Stimulated activated effector memory CD8-positive, alpha-beta T cell treated with anti-CD3 and anti-CD28 coated beads, Interleukin-12 subunit alpha, Interleukin-12 subunit beta, amount 100 ng/mL, for 72 hours (primary cell): Measurements from ENCODE around the gene ATP2C2.
"Not testable (repeated sequence)": the region's sequence is repeated elsewhere in the genome, so short reads cannot be mapped to it uniquely, and the experiment has no call there.

ENCODE experiments used
- ATAC-seq: fragments of 150-1000 bp; cut with Tn5 transposase; 2 replicates; pipeline ENCODE4 v1.10.0; 2021
- DNase-seq, 2 donors: peaks; one replicate each; pipeline ENCODE4 v3.0.0; 2021 to 2022; ENCODE audit warnings: low spot score in 2 of 2
- H3K27ac Mint-ChIP-seq: one replicate; pipeline ENCODE4 v1.8.0; 2022; ENCODE audit warnings: mild to moderate bottlenecking, mixed read lengths
- H3K36me3 Mint-ChIP-seq: one replicate; pipeline ENCODE4 v1.8.0; 2022; ENCODE audit warnings: mild to moderate bottlenecking, mixed read lengths
- H3K4me1 Mint-ChIP-seq: one replicate; pipeline ENCODE4 v1.8.0; 2022; ENCODE audit warnings: mixed read lengths
- H3K4me3 Mint-ChIP-seq: one replicate; pipeline ENCODE4 v1.8.0; 2022; ENCODE audit warnings: mild to moderate bottlenecking, mixed read lengths
- H3K9me3 Mint-ChIP-seq: one replicate; pipeline ENCODE4 v1.8.0; 2022; ENCODE audit warnings: mixed read lengths

The ATP2C2 gene

DNA sequence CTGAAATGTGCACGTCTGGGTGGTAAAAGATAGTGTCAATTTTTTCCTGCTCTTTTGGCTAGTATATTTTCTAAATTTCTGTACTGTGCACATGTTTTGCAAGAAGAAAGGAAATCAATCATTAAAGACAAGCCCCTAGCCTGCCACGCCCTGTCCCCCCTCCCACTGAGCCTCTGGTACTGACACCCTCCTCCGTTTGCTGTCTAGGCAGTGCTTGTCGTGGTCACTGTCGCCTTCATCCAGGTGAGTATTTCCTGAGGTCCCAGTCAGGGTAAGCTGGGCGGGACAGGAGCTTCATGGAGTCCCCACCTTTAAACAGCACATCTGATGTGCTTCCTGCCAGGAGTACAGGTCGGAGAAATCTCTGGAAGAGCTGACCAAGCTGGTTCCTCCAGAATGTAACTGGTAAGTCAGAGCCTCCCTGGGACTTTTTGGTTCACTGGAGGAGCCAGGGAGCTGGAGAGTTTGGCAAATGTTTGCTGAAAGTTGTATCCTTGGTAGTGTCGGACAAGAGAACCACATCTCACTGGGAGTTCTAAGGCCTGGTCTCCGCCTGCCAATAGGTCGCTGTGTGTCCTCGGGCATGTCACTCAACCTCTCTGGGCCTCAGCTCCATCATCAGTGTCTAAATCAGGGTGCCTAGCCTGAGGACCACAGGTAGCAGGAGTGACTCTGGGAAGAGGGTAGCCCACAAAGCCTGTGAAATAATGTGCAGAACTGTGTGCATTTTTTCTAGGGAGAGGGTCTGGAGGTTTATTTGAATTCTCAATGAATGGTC lies 42.2 kb downstream of the ATP2C2 start:
- Mint-ChIP-seq H3K4me1 (no peaks in the 10 kb centered on the region), H3K9me3 (no peaks in the 10 kb centered on the region), H3K4me3 (no peak overlapping the region), H3K36me3 (no peaks in the 10 kb centered on the region), H3K27ac (no peak overlapping the region)
- ATAC-seq (no peak), DNase-seq (no peak)

GRCh38 chr16:84411768-84412167 lies 43.4 kb downstream of the ATP2C2 start:
- Mint-ChIP-seq H3K9me3 (no peaks in the 10 kb centered on the region), H3K4me3 (no peak overlapping the region), H3K36me3 (no peaks in the 10 kb centered on the region), H3K4me1 (no peaks in the 10 kb centered on the region), H3K27ac (no peak overlapping the region)
- ATAC-seq, result no peak
- DNase-seq, result no peak

GRCh38 chr16:84412262-84412661 lies 43.9 kb downstream of the ATP2C2 start:
- H3K36me3 Mint-ChIP-seq, result no peaks in the 10 kb centered on the region
- no peak overlapping the region for H3K27ac Mint-ChIP-seq
- no peaks in the 10 kb centered on the region for H3K4me1 Mint-ChIP-seq
- H3K9me3 Mint-ChIP-seq, result no peaks in the 10 kb centered on the region
- no peak for ATAC-seq
- H3K4me3 Mint-ChIP-seq, result no peak overlapping the region
- no peak for DNase-seq

DNA sequence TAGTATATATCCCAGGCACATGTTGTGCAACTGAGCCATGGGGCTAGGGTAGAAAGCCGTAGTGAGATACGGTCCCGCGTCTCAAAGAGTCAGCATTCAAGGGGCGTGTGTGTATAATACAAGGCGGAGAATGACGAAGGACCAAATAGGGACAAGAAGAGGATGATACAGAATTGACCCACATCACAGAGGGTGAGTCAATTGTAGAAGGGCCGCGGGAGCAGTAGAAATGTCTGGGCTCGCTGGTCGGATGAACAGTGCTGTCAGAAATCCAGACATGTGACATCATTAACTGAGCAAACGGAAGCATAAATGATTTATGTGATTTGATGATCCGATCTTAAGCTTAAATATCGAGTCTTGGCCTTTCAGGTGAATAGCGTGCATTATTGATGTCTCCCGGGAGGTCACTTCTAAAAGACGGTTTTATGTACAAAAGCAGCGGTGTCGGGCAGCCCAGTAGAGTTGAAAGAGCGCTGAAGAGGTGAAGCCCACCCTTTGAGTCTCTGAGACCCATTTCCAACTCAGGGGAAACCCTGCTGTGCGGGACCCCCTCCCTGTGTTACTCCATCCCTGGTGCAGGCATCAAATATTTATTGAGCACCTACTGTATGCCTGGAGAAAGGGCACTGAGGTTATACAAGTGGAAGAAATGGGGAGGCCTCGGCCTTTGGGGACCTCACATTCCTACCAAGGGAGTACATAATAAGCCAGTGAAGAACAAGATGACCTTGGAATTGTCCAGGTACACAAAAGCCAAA lies 45.1 kb downstream of the ATP2C2 start:
- DNase-seq (no peak), ATAC-seq (no peak)
- Mint-ChIP-seq H3K4me3 (no peak overlapping the region), H3K9me3 (no peaks in the 10 kb centered on the region), H3K4me1 (no peaks in the 10 kb centered on the region), H3K27ac (no peak overlapping the region), H3K36me3 (no peaks in the 10 kb centered on the region)

DNA sequence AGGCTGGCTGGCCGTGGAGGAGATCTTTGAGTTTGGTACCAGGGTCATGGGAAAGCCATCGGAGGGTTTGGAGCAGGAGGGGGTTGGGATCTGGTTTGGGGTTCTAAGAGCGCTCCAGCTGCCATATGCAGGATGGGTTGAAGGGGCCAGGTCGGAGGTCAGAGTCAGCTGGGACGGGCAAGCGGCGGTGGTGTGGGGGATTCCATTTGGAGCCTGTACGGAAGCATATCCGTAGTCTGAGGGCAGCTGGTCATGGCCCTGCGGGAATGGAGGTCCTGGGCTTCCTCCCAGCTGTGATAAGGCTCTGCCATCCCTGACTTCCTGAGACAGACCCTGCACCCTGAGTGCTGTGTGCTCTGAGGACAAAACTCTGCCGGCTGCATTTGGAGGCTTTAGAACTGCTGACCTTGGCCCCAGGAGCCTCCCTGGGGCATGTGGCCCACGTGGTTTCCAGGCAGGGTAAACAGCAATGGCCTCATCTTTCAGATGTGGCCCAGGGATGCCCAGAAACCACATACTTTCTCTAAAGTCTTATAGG lies 46.5 kb downstream of the ATP2C2 start:
- no peak overlapping the region for H3K4me3 Mint-ChIP-seq
- ATAC-seq, result no peak
- H3K4me1 Mint-ChIP-seq, result no peaks in the 10 kb centered on the region
- peak overlapping the region; percentile 48 for H3K27ac Mint-ChIP-seq
- no peaks in the 10 kb centered on the region for H3K36me3 Mint-ChIP-seq
- no peak for DNase-seq
- no peaks in the 10 kb centered on the region for H3K9me3 Mint-ChIP-seq

GRCh38 chr16:84416407-84417321 lies 48.3 kb downstream of the ATP2C2 start:
- no peak for DNase-seq
- H3K4me3 Mint-ChIP-seq, result no peak overlapping the region
- ATAC-seq, result peak; percentile 8

GRCh38 chr16:84418056-84418849 lies 49.9 kb downstream of the ATP2C2 start:
- DNase-seq (no peak), ATAC-seq (no peak)
- Mint-ChIP-seq H3K36me3 (peaks cover 6% of the 10 kb centered on the region), H3K4me1 (no peaks in the 10 kb centered on the region), H3K4me3 (no peak overlapping the region), H3K9me3 (no peaks in the 10 kb centered on the region), H3K27ac (no peak overlapping the region)

More at GRCh38 chr16:84416407-84417321, 48.3 kb downstream of the ATP2C2 start:
- Mint-ChIP-seq H3K9me3 (no peaks in the 10 kb centered on the region), H3K27ac (no peak overlapping the region), H3K36me3 (no peaks in the 10 kb centered on the region), H3K4me1 (no peaks in the 10 kb centered on the region)

DNA sequence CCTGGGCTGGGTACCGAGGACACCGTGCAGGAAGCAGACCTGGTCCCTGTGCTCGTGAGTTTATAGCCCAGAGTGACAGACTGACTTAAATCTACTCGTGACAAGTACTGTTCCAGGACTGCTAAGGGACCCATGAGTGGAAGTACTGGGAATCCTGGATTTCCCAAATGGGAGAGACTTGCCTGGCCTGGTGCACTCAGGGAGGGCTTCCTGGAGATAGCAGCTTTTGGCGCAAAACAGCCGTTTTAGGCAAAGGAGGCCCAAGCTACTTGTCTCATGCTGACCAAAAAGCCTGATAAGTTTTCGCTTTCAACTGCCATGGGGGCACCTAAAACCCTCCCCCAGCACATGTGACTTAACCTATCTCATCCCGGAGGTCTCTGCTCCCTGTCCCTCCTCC lies 51.4 kb downstream of the ATP2C2 start:
- Mint-ChIP-seq H3K4me3 (no peak overlapping the region), H3K9me3 (peaks cover 2% of the 10 kb centered on the region), H3K36me3 (peaks cover 6% of the 10 kb centered on the region), H3K4me1 (no peaks in the 10 kb centered on the region), H3K27ac (no peak overlapping the region)
- ATAC-seq (peak; percentile 24), DNase-seq (no peak)

DNA sequence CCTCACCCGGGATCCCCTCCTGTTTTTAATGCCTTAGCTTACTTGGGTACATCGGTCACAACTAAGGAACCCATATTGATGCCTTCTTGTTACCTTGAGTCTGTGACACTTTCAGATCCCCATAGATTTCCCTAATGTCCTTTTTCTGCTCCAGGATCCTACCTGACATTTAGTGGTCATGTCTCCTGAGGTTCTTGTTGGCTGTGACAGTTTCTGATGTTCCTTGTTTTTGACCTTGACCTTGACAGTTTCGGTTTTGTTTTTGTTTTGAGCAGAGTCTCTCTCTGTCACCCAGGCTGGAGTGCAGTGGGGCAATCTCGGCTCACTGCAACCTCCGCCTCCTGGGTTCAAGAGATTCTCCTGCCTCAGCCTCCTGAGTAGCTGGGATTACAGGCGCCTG lies 52.2 kb downstream of the ATP2C2 start:
- not testable (repeated sequence) for H3K9me3 Mint-ChIP-seq, DNase-seq, ATAC-seq, H3K36me3 Mint-ChIP-seq, H3K4me1 Mint-ChIP-seq, H3K4me3 Mint-ChIP-seq
- peak overlapping the region; percentile 49 for H3K27ac Mint-ChIP-seq

- ATAC-seq, result no peak
- Mint-ChIP-seq H3K27ac (no peak overlapping the region), H3K4me1 (no peaks in the 10 kb centered on the region), H3K36me3 (peaks cover 6% of the 10 kb centered on the region), H3K9me3 (peaks cover 2% of the 10 kb centered on the region), H3K4me3 (no peak overlapping the region)
- DNase-seq, result no peak
Observed at GRCh38 chr16:84421081-84421937, 53.0 kb downstream of the ATP2C2 start.

DNA sequence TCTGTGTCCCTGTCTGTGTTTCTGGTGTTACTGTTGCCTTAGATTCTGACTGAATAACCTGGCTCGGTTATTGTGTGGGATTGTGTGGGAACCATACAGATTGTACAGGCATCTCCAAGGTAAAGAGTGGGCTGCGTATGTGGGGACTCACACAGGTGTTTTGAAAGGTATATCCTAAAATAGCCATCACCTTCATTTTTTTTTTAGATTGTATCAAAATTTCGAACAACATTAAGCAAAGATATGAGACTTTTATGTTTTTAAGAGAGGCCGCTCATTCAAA lies 53.5 kb downstream of the ATP2C2 start:
- no peak overlapping the region for H3K4me3 Mint-ChIP-seq
- H3K27ac Mint-ChIP-seq, result no peak overlapping the region
- no peaks in the 10 kb centered on the region for H3K4me1 Mint-ChIP-seq
- peaks cover 6% of the 10 kb centered on the region for H3K36me3 Mint-ChIP-seq
- ATAC-seq (no peak), DNase-seq (no peak)
- H3K9me3 Mint-ChIP-seq, result peaks cover 2% of the 10 kb centered on the region

- H3K27ac Mint-ChIP-seq, result no peak overlapping the region
- DNase-seq, result no peak
- no peaks in the 10 kb centered on the region for H3K4me1 Mint-ChIP-seq
- peak; percentile 54 for ATAC-seq
- peaks cover 2% of the 10 kb centered on the region for H3K9me3 Mint-ChIP-seq
- peaks cover 6% of the 10 kb centered on the region for H3K36me3 Mint-ChIP-seq
- no peak overlapping the region for H3K4me3 Mint-ChIP-seq
Observed at GRCh38 chr16:84423416-84423837, 55.1 kb downstream of the ATP2C2 start.

- Mint-ChIP-seq H3K27ac (no peak overlapping the region), H3K9me3 (peaks cover 2% of the 10 kb centered on the region)
- DNase-seq, result no peak
Observed at GRCh38 chr16:84425696-84426095, 57.4 kb downstream of the ATP2C2 start.

GRCh38 chr16:84426804-84427203 lies 58.5 kb downstream of the ATP2C2 start:
- H3K9me3 Mint-ChIP-seq, result peaks cover 2% of the 10 kb centered on the region
- no peak overlapping the region for H3K27ac Mint-ChIP-seq
- no peak for ATAC-seq
- no peak overlapping the region for H3K4me3 Mint-ChIP-seq
- H3K36me3 Mint-ChIP-seq, result peaks cover 6% of the 10 kb centered on the region
- no peak for DNase-seq
- H3K4me1 Mint-ChIP-seq, result no peaks in the 10 kb centered on the region

More at GRCh38 chr16:84425696-84426095, 57.4 kb downstream of the ATP2C2 start:
- ATAC-seq, result no peak
- no peaks in the 10 kb centered on the region for H3K4me1 Mint-ChIP-seq
- H3K36me3 Mint-ChIP-seq, result peaks cover 6% of the 10 kb centered on the region
- no peak overlapping the region for H3K4me3 Mint-ChIP-seq
